ENCODE results near the gene MRPL24. TPM values are rescaled to one million over a fixed set of nuclear protein-coding genes. Genes with fewer than 3 reads are reported as not detected.

The MRPL24 gene
- total and polyA plus RNA-seq, 9 of the 15 experiments (the other 6 are each of a cell fraction or from before 2014, with no cell fraction given): 74.3 to 267 (median 113) TPM

GRCh38 chr1:156750711-156751450, 10.0 kb upstream of the MRPL24 start (continued):
- TF ChIP-seq KDM4B (IDR thresholded peaks at IDR 0.05; ENCODE audit: borderline replicate concordance in 2 of 2, low read depth in 1 of 2) (0 out of 4 replicates have a peak, but pooled peaks of 1 of the 2 experiments have one; percentile 9), IFI16 (CRISPR knock-in tag; IDR thresholded peaks at IDR 0.05) (no peak), ARNT (IDR thresholded peaks at IDR 0.05) (no peak), FOS (IDR thresholded peaks at IDR 0.05; ENCODE audit: extremely low read depth, insufficient read length) (no peak), TSHZ1 (CRISPR knock-in tag; IDR thresholded peaks at IDR 0.05) (no peak), SMAD1 (IDR thresholded peaks at IDR 0.05; ENCODE audit: low read depth, low read length, partially characterized antibody) (no peak), ZNF318 (IDR thresholded peaks at IDR 0.05; ENCODE audit: borderline replicate concordance in 1 of 2, low read depth in 1 of 2) (no peak)
- TF ChIP-seq, protein P1, sequence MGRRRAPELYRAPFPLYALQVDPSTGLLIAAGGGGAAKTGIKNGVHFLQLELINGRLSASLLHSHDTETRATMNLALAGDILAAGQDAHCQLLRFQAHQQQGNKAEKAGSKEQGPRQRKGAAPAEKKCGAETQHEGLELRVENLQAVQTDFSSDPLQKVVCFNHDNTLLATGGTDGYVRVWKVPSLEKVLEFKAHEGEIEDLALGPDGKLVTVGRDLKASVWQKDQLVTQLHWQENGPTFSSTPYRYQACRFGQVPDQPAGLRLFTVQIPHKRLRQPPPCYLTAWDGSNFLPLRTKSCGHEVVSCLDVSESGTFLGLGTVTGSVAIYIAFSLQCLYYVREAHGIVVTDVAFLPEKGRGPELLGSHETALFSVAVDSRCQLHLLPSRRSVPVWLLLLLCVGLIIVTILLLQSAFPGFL (CRISPR knock-in tag; IDR thresholded peaks at IDR 0.05): no peak
- TF ChIP-seq, protein P2, sequence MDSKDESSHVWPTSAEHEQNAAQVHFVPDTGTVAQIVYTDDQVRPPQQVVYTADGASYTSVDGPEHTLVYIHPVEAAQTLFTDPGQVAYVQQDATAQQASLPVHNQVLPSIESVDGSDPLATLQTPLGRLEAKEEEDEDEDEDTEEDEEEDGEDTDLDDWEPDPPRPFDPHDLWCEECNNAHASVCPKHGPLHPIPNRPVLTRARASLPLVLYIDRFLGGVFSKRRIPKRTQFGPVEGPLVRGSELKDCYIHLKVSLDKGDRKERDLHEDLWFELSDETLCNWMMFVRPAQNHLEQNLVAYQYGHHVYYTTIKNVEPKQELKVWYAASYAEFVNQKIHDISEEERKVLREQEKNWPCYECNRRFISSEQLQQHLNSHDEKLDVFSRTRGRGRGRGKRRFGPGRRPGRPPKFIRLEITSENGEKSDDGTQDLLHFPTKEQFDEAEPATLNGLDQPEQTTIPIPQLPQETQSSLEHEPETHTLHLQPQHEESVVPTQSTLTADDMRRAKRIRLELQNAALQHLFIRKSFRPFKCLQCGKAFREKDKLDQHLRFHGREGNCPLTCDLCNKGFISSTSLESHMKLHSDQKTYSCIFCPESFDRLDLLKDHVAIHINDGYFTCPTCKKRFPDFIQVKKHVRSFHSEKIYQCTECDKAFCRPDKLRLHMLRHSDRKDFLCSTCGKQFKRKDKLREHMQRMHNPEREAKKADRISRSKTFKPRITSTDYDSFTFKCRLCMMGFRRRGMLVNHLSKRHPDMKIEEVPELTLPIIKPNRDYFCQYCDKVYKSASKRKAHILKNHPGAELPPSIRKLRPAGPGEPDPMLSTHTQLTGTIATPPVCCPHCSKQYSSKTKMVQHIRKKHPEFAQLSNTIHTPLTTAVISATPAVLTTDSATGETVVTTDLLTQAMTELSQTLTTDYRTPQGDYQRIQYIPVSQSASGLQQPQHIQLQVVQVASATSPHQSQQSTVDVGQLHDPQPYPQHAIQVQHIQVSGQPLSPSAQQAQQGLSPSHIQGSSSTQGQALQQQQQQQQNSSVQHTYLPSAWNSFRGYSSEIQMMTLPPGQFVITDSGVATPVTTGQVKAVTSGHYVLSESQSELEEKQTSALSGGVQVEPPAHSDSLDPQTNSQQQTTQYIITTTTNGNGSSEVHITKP (IDR thresholded peaks at IDR 0.05; ENCODE audit: partially characterized antibody): peak; percentile 24
